Spleen (tissue), 11 donors: ENCODE data around the gene ANKRD11. TPM values are rescaled to one million over a fixed set of nuclear protein-coding genes. Genes with fewer than 3 reads are reported as not detected.

Source experiments
- DNase-seq: peaks from one replicate; pipeline ENCODE4 v3.0.0-alpha.2; 2020
- H3K27ac ChIP-seq, 8 donors: fragments of 200-600 bp; sonication (generic) in 7 of 8; 1 replicate in 4 of 8; 2 replicates in 4 of 8; pipeline versions ENCODE4 v1.5.0 to v1.8.0; 2016 to 2021; ENCODE audit warnings: inconsistent platforms in 4 of 8, mild to moderate bottlenecking in 4 of 8, moderate library complexity in 1 of 8
- H3K27me3 ChIP-seq, 7 donors: fragments of 200-600 bp; sonication (generic) in 6 of 7; replicated peaks in 1 of 7; 1 replicate in 4 of 7; 2 replicates in 3 of 7; pipeline versions ENCODE4 v1.5.0 to v1.8.0; 2016 to 2021; ENCODE audit warnings: inconsistent platforms in 3 of 7, mild to moderate bottlenecking in 1 of 7
- H3K36me3 ChIP-seq, 6 donors: fragments of 200-600 bp; sonication (generic) in 5 of 6; 1 replicate in 4 of 6; 2 replicates in 2 of 6; pipeline versions ENCODE4 v1.5.0 to v1.8.0; 2016 to 2021; ENCODE audit warnings: inconsistent platforms in 2 of 6
- H3K4me1 ChIP-seq, 6 donors: fragments of 200-600 bp; sonication (generic) in 5 of 6; 1 replicate in 3 of 6; 2 replicates in 3 of 6; pipeline versions ENCODE4 v1.5.0 to v1.8.0; 2016 to 2021; ENCODE audit warnings: inconsistent platforms in 3 of 6
- H3K4me3 ChIP-seq, 8 donors: fragments of 200-600 bp; sonication (generic) in 7 of 8; 1 replicate in 4 of 8; 2 replicates in 4 of 8; pipeline versions ENCODE4 v1.5.0 to v1.8.0; 2016 to 2021; ENCODE audit warnings: inconsistent platforms in 4 of 8, mild to moderate bottlenecking in 4 of 8, moderate library complexity in 2 of 8
- H3K9me3 ChIP-seq, 8 donors: fragments of 200-600 bp; sonication (generic) in 7 of 8; 1 replicate in 4 of 8; 2 replicates in 4 of 8; pipeline versions ENCODE4 v1.5.0 to v1.8.0; 2016 to 2021; ENCODE audit warnings: inconsistent platforms in 4 of 8
- POLR2A ChIP-seq, 3 donors: fragments of 450-650 bp; IDR thresholded peaks; one replicate each; pipeline ENCODE4 v1.5.1; 2017; ENCODE audit warnings: antibody characterized with exemption in 3 of 3, mild to moderate bottlenecking in 1 of 3
- POLR2AphosphoS5 ChIP-seq, 3 donors: sonication (generic); formaldehyde crosslinking; IDR thresholded peaks; one replicate each; pipeline ENCODE4 v1.5.1; 2017; ENCODE audit warnings: antibody characterized with exemption in 3 of 3
- WGBS, 5 donors: extraction: QIAGEN DNeasy Blood & Tissue Kit in 3 of 5; methylation state at CpG; one replicate each; pipeline versions ENCODE4 v1.1.5 to v1.1.7; 2013 to 2018; 5-methylcytosine and 5-hydroxymethylcytosine counted together
- intact Hi-C: fragments of 100-400 bp; cut with DNase I; formaldehyde crosslinking; loops from one replicate; pipeline ENCODE4 v1.15.0; 2023; ENCODE audit warnings: low total_unique reads
- polyA plus RNA-seq, 3 donors: library from polyadenylated mRNA; stranded (reverse); fragments of 200-250 nt; gene quantifications; one replicate each; pipeline ENCODE4 v1.2.1, GENCODE V29; 2013
- total RNA-seq, 7 donors: library from RNA; depleted of rRNA in 3 of 7; stranded (reverse); fragments of >200 nt in 3 of 7; fragmentation: NEBNext Ultra II Directional in 4 of 7; extraction: Animal tissue kit (Norgen Biotek cat#: 25700) in 4 of 7; gene quantifications; one replicate each; pipeline versions ENCODE4 v1.1.0 to v1.2.1, GENCODE V29; 2016 to 2021
- TF ChIP-seq, protein P1 (sequence below), 11 experiments: fragments of 200-600 bp in 7 of 11; fragments of 450-650 bp in 4 of 11; sonication (generic) in 4 of 11; IDR thresholded peaks in 8 of 11; conservative IDR thresholded peaks in 3 of 11; 1 replicate in 7 of 11; 2 replicates in 4 of 11; pipeline versions ENCODE4 v1.4.0 to v1.8.0; 2016 to 2021; ENCODE audit warnings: antibody characterized with exemption in 11 of 11, inconsistent platforms in 4 of 11, mild to moderate bottlenecking in 1 of 11
- donor health status: healthy with polysubstance abuse.
- donor health status: DM: no; HTN: no; CAD: no; lungs with moderate emphysema.
- donor health status: DM: no; HTN: no; CAD: no.
- donor health status: Bipolar disorder and iron deficiency.
- donor health status: healthy.
- donor health status: DM: no; HTN: no; CAD: no.
- donor health status: DM: yes; HTN: yes; CAD: no.

Gene ANKRD11
- total and polyA plus RNA-seq, 10 donors, result 29.0 to 203 (median 128) TPM

DNA sequence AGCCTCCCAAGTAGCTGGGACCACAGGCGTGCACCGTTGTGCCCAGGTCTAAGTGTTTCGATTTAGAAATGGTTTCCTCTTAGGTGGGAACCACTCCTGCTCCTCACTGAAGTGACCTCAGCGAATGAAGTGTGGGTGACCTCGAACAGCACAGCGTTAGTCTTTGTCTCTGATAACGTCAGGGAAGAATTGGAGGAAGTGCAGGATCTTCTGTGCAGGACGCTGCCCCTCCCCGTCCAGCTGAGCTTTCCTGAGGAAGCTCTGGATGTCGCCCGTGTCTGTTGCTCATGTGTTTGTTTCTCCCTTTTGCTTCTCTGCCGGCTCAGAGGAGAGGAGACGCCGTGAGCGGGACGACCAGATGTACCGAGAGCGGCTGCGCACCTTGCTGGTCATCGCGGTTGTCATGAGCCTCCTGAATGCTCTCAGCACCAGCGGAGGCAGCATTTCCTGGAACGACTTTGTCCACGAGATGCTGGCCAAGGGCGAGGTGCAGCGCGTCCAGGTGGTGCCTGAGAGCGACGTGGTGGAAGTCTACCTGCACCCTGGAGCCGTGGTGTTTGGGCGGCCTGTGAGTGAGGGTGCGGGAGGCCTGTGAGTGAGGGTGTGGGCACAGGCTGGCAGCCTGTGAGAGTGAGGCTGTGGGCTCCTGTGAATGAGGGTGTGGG is 33.5 kb upstream of the ANKRD11 start:
- no peaks in the 10 kb centered on the region for H3K9me3 ChIP-seq
- peaks cover 0 to 31% (median 7%) of the 10 kb centered on the region in 6 donors for H3K4me1 ChIP-seq
- intact Hi-C loops, result no loop called here
- H3K4me3 ChIP-seq, result peak overlapping the region in 1 of 8 donors; percentile 25
- no peak for DNase-seq
- H3K27ac ChIP-seq, result peak overlapping the region in 4 of 8 donors; percentile 49 to 63 (median 52)
- TF ChIP-seq POLR2AphosphoS5 (IDR thresholded peaks at IDR 0.05), result peak; percentile 48 to 67 (median 49)
- TF ChIP-seq, protein P1, sequence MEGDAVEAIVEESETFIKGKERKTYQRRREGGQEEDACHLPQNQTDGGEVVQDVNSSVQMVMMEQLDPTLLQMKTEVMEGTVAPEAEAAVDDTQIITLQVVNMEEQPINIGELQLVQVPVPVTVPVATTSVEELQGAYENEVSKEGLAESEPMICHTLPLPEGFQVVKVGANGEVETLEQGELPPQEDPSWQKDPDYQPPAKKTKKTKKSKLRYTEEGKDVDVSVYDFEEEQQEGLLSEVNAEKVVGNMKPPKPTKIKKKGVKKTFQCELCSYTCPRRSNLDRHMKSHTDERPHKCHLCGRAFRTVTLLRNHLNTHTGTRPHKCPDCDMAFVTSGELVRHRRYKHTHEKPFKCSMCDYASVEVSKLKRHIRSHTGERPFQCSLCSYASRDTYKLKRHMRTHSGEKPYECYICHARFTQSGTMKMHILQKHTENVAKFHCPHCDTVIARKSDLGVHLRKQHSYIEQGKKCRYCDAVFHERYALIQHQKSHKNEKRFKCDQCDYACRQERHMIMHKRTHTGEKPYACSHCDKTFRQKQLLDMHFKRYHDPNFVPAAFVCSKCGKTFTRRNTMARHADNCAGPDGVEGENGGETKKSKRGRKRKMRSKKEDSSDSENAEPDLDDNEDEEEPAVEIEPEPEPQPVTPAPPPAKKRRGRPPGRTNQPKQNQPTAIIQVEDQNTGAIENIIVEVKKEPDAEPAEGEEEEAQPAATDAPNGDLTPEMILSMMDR (IDR thresholded peaks at IDR 0.05 in 8 of 11, conservative IDR thresholded peaks at IDR 0.05 in 3 of 11), result no peak
- H3K36me3 ChIP-seq, result peaks cover 0 to 100% (median 87%) of the 10 kb centered on the region in 6 donors
- no peaks in the 10 kb centered on the region for H3K27me3 ChIP-seq
- 67 to 87% (median 78%) methylated on average over 23 to 32 of the region's 32 CpGs for WGBS, 5 donors

DNA sequence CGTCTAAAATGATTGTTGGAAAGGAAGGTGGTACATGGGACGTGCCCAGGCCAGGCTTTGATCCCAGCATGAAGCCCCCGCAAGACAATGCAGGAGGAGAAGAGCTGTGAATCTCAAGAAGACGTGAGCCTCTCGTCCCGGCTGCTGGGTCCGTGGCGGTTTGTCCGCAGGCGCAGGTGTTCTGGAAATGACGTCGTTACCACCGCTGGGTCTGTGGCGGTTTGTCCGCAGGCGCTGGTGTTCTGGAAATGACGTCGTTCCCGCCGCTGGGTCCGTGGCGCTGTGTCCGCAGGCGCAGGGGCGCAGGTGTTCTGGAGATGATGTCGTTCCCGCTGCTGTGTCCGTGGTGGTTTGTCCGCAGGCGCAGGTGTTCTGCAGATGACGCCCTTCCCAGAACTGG is 31.9 kb upstream of the ANKRD11 start:
- Histone ChIP-seq H3K36me3 (peaks cover 0 to 100% (median 91%) of the 10 kb centered on the region in 6 donors), H3K4me1 (peaks cover 0 to 31% (median 7%) of the 10 kb centered on the region in 6 donors), H3K9me3 (no peaks in the 10 kb centered on the region), H3K27me3 (no peaks in the 10 kb centered on the region), H3K4me3 (no peak overlapping the region), H3K27ac (no peak overlapping the region)
- no peak for DNase-seq
- peak in 1 of 3 donors; percentile 22 for TF ChIP-seq POLR2AphosphoS5 (IDR thresholded peaks at IDR 0.05)
- TF ChIP-seq, protein P1 (IDR thresholded peaks at IDR 0.05 in 8 of 11, conservative IDR thresholded peaks at IDR 0.05 in 3 of 11), result no peak
- intact Hi-C loops, result no loop called here
- 94 to 98% (median 97%) methylated on average over 29 to 31 of the region's 31 CpGs for WGBS, 5 donors

DNA sequence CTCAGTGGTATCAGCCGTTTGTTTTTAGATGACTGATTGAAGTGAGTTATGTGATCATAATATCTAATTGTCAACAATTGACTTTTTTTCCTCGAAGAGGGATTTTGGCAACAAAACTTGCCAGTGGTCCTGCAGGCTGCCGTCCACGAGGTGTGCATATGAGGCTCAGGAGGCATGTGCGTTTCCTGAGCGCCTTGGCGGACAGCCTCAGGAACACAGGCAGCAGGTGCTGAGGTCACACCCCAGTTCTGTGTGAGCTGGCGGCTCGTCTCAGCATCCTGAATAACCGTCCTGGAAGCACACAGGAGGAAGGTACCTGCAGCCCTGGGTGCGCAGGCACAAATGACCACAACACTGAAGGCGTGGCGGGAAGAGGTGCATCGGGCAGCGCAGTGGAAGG is 29.5 kb upstream of the ANKRD11 start:
- WGBS, 5 donors, result 84 to 95% (median 89%) methylated on average over 15 of the region's 15 CpGs
- no peak overlapping the region for H3K27ac ChIP-seq
- H3K9me3 ChIP-seq, result no peaks in the 10 kb centered on the region
- H3K36me3 ChIP-seq, result peaks cover 0 to 100% (median 89%) of the 10 kb centered on the region in 6 donors
- H3K4me3 ChIP-seq, result no peak overlapping the region
- H3K27me3 ChIP-seq, result no peaks in the 10 kb centered on the region
- intact Hi-C loops, result no loop called here
- no peak for DNase-seq
- TF ChIP-seq POLR2AphosphoS5 (IDR thresholded peaks at IDR 0.05) (no peak), POLR2A (IDR thresholded peaks at IDR 0.05) (no peak)
- TF ChIP-seq, protein P1 (IDR thresholded peaks at IDR 0.05 in 8 of 11, conservative IDR thresholded peaks at IDR 0.05 in 3 of 11), result no peak
- H3K4me1 ChIP-seq, result peaks cover 0 to 18% (median 3%) of the 10 kb centered on the region in 6 donors

DNA sequence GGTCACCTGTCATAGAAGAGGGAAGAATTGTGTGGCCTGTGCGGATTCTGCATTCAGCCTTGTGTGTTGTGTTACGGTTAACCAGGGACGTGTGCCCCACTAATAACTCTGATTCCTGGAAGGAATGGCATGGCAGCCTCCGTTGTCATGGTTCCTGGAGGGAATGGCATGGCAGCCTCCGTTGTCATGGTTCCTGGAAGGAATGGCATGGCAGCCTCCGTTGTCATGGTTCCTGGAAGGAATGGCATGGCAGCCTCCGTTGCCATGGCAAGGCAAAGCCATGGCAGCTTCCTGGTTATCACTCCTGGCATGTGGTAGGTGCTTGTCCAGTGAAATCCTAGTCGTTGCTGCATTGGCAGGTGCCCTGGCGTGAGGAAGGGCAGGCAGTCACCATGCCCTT is 26.8 kb upstream of the ANKRD11 start:
- Histone ChIP-seq H3K4me1 (no peaks in the 10 kb centered on the region), H3K27me3 (no peaks in the 10 kb centered on the region), H3K9me3 (no peaks in the 10 kb centered on the region), H3K4me3 (no peak overlapping the region), H3K36me3 (peaks cover 0 to 100% (median 90%) of the 10 kb centered on the region in 6 donors), H3K27ac (no peak overlapping the region)
- DNase-seq, result no peak
- WGBS, 5 donors, result 75 to 88% (median 80%) methylated on average over 9 of the region's 9 CpGs
- intact Hi-C loops, result no loop called here
- TF ChIP-seq, protein P1 (IDR thresholded peaks at IDR 0.05 in 8 of 11, conservative IDR thresholded peaks at IDR 0.05 in 3 of 11), result no peak
- TF ChIP-seq POLR2A (IDR thresholded peaks at IDR 0.05) (no peak), POLR2AphosphoS5 (IDR thresholded peaks at IDR 0.05) (no peak)
